GM12874 (cell line): ENCODE measurements around the gene OR52I1.

Source experiments
- CTCF ChIP-seq: IDR thresholded peaks from 2 replicates; pipeline ENCODE4 v1.5.1; 2011; ENCODE audit warnings: low read depth, mild to moderate bottlenecking, control low read depth, low read length, moderate library complexity; ENCODE audit not compliant: insufficient read depth

The OR52I1 gene

GRCh38 chr11:4605057-4605456 is 11.2 kb downstream of the OR52I1 start:
- TF ChIP-seq CTCF: no peak

- no peak for TF ChIP-seq CTCF
Measured at GRCh38 chr11:4606231-4607015, 12.6 kb downstream of the OR52I1 start.

- TF ChIP-seq CTCF: no peak
Measured at GRCh38 chr11:4607096-4607495, 13.3 kb downstream of the OR52I1 start.

GRCh38 chr11:4607781-4608666 is 14.2 kb downstream of the OR52I1 start, which contains the start of gene TRIM68:
Gene TRIM68 (minus strand): TSS chr11:4608231. CDS start chr11:4605504, 2,727 bp downstream.
- no peak for TF ChIP-seq CTCF

GRCh38 chr11:4610258-4610935 is 16.6 kb downstream of the OR52I1 start:
- no peak for TF ChIP-seq CTCF

- no peak for TF ChIP-seq CTCF
Measured at GRCh38 chr11:4611986-4612385, 18.1 kb downstream of the OR52I1 start.
